ENCODE measurements around the gene ATP5PB.

ATP5PB gene

GRCh38 chr1:111446546-111446945, 2.7 kb upstream of the ATP5PB start:
- DNase-seq (ENCODE audit: low read depth in 4 of 4, low spot score in 1 of 4), result no peak

GRCh38 chr1:111446967-111447892, 2.0 kb upstream of the ATP5PB start:
- DNase-seq (ENCODE audit: low read depth in 4 of 4, low spot score in 1 of 4), result no peak

- DNase-seq (ENCODE audit: low read depth in 4 of 4, low spot score in 1 of 4), result peak in 1 of 4 experiments; percentile 14
These were observed 764 bp upstream of the ATP5PB start for GRCh38 chr1:111448482-111448917.

- DNase-seq (ENCODE audit: low read depth in 4 of 4, low spot score in 1 of 4), result no peak
These were observed 396 bp downstream of the ATP5PB start for GRCh38 chr1:111449703-111450017.

- DNase-seq (ENCODE audit: low read depth in 4 of 4, low spot score in 1 of 4), result no peak
These were observed 921 bp downstream of the ATP5PB start for GRCh38 chr1:111450185-111450584.

- no peak for DNase-seq (ENCODE audit: low read depth in 4 of 4, low spot score in 1 of 4)
These were observed 3.3 kb downstream of the ATP5PB start for GRCh38 chr1:111452581-111452980.

GRCh38 chr1:111453706-111454105, 4.4 kb downstream of the ATP5PB start:
- no peak for DNase-seq (ENCODE audit: low read depth in 4 of 4, low spot score in 1 of 4)

GRCh38 chr1:111454859-111455641, 5.8 kb downstream of the ATP5PB start:
- no peak for DNase-seq (ENCODE audit: low read depth in 4 of 4, low spot score in 1 of 4)

GRCh38 chr1:111455642-111456031, 6.4 kb downstream of the ATP5PB start:
- DNase-seq (ENCODE audit: low read depth in 4 of 4, low spot score in 1 of 4), result no peak

GRCh38 chr1:111461765-111462164, 12.5 kb downstream of the ATP5PB start:
- no peak for DNase-seq (ENCODE audit: low read depth in 4 of 4, low spot score in 1 of 4)

GRCh38 chr1:111462370-111463028, 13.2 kb downstream of the ATP5PB start:
- DNase-seq (ENCODE audit: low read depth in 4 of 4, low spot score in 1 of 4), result no peak

GRCh38 chr1:111463029-111463683, 13.9 kb downstream of the ATP5PB start:
- no peak for DNase-seq (ENCODE audit: low read depth in 4 of 4, low spot score in 1 of 4)

- DNase-seq (ENCODE audit: low read depth in 4 of 4, low spot score in 1 of 4), result no peak
These were observed 16.5 kb downstream of the ATP5PB start for GRCh38 chr1:111465754-111466153.

GRCh38 chr1:111466480-111466879, 17.2 kb downstream of the ATP5PB start:
- no peak for DNase-seq (ENCODE audit: low read depth in 4 of 4, low spot score in 1 of 4)

- DNase-seq (ENCODE audit: low read depth in 4 of 4, low spot score in 1 of 4), result no peak
These were observed 18.8 kb downstream of the ATP5PB start for GRCh38 chr1:111467865-111468716.

- DNase-seq (ENCODE audit: low read depth in 4 of 4, low spot score in 1 of 4), result no peak
These were observed 19.4 kb downstream of the ATP5PB start for GRCh38 chr1:111468717-111469100.

GRCh38 chr1:111469539-111469938, 20.3 kb downstream of the ATP5PB start:
- DNase-seq (ENCODE audit: low read depth in 4 of 4, low spot score in 1 of 4), result no peak

- no peak for DNase-seq (ENCODE audit: low read depth in 4 of 4, low spot score in 1 of 4)
These were observed 21.3 kb downstream of the ATP5PB start for GRCh38 chr1:111470596-111470995.

- DNase-seq (ENCODE audit: low read depth in 4 of 4, low spot score in 1 of 4), result peak in 1 of 4 experiments; percentile 42
These were observed 21.7 kb downstream of the ATP5PB start for GRCh38 chr1:111471012-111471411.

GRCh38 chr1:111471538-111471937, 22.3 kb downstream of the ATP5PB start:
- no peak for DNase-seq (ENCODE audit: low read depth in 4 of 4, low spot score in 1 of 4)

All from stimulated activated CD4-positive, alpha-beta T cell treated with anti-CD3 and anti-CD28 coated beads, Interleukin-1b, Interleukin-23, amount 100 ng/mL, for 24 hours (primary cell).